Measurements from ENCODE around the gene MBD2.

Gene MBD2

DNA sequence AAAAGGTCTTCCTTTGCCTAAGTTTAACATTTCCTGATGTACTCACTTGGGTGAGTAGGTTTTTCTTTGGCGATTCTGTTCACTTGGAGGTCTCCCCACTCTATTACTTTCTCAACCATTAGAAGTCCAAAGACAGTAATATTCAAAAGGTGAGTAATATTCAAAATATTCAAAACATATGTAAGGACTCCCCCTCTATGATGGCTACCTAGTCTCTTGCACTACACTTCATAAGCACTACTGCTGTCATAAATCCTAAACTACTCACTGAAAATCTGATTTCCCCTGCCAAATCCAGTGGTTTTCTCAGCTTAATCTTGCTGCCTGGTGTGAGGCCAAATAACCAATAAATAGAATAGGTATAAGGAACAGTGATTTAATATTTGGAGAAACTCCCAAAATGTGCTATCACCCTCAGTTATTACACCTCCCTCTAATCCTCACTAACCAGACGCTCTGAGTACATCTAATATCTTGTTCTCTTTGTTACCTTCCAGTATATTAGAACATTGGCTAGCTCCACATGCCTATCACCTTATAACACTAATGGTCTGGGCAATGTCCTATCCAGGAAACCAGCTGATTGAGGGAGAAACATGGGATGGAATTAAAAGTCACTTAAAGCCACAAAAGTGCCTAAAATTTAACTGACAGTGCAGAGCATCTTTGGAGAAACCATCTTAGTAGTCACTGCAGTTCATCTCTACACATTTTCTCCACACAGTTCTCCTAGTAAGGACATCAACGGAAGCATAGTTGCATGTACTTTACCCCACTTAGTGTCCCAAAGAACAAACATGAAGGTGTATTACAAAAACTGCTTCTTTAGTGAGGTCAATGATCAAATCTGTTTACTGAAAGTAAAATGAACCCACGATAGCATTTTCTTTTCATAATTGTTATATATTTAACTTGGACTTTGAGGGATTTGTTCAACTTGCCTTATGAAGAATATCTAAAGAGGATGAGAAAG is 54.8 kb downstream of the MBD2 start:
- no peak overlapping the region for H3K4me3 ChIP-seq (ENCODE audit: low read length)
- no peak for DNase-seq (ENCODE audit: low read depth)
- TF ChIP-seq, protein P1, sequence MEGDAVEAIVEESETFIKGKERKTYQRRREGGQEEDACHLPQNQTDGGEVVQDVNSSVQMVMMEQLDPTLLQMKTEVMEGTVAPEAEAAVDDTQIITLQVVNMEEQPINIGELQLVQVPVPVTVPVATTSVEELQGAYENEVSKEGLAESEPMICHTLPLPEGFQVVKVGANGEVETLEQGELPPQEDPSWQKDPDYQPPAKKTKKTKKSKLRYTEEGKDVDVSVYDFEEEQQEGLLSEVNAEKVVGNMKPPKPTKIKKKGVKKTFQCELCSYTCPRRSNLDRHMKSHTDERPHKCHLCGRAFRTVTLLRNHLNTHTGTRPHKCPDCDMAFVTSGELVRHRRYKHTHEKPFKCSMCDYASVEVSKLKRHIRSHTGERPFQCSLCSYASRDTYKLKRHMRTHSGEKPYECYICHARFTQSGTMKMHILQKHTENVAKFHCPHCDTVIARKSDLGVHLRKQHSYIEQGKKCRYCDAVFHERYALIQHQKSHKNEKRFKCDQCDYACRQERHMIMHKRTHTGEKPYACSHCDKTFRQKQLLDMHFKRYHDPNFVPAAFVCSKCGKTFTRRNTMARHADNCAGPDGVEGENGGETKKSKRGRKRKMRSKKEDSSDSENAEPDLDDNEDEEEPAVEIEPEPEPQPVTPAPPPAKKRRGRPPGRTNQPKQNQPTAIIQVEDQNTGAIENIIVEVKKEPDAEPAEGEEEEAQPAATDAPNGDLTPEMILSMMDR (IDR thresholded peaks at IDR 0.05; ENCODE audit: insufficient read depth, low read depth, low read length, missing control alignments): no peak

DNA sequence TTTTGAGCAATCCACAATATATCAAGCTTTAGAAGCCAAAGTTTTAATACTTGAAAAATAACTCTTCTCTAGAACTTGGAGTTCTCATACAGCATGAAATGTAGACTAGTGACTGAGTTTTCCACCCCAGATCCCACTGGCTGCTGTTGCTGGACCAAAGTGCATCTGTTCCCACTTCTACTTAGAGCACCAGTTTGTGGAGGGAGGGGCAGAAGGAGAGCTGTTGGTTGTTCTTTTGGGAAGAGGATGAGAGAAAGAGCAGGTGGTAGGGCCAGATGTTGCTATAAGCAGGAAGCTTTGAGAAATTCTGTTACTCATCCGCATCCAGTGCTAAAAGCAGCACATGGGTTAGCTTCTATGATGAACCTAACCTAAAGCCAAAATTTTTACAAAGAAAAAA is 59.0 kb downstream of the MBD2 start:
- DNase-seq (ENCODE audit: low read depth): no peak

DNA sequence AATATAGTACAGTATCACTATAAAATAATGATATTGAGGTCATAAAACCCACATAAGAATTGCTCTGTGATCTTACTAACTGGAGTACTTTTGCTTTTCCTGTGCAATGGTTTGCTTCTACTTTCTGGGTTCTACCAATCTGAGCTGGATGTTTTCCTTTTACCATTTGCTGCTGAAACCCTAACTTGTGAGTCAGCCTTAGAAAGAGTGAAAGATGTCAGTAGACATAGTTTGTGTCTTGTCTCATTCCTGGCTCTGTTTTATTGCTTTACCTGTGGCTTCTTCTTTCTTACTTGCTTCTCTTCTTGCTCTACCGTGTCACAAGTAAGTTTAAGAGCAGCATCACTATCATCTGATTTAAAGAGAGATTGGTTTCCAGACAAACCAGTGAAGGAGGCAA is 61.0 kb downstream of the MBD2 start:
- no peak overlapping the region for H3K4me3 ChIP-seq (ENCODE audit: low read length)
- DNase-seq (ENCODE audit: low read depth): peak; percentile 34
- TF ChIP-seq, protein P1 (IDR thresholded peaks at IDR 0.05; ENCODE audit: insufficient read depth, low read depth, low read length, missing control alignments): no peak

More for the DNA sequence above, 59.0 kb downstream of the MBD2 start:
- no peak overlapping the region for H3K4me3 ChIP-seq (ENCODE audit: low read length)
- TF ChIP-seq, protein P1 (IDR thresholded peaks at IDR 0.05; ENCODE audit: insufficient read depth, low read depth, low read length, missing control alignments): no peak

DNA sequence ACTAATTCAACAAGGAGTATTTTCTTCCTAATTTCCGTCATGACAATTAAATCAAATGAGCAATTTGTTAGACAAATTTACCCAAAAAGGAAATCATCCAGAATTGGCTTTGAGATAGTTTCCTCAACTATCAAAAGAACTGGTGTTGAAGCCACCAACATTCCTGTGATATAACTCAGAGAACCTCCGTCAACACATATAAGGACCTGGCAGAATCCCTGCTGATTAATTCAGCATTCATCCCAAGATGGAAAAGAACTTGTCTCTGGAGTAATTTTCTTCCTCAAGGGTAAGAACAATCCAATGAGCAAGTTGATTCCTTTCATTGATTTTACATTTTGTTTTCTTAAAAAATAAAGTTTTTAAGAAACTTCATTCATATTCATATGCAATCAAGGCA is 62.0 kb downstream of the MBD2 start:
- DNase-seq (ENCODE audit: low read depth): peak; percentile 71
- no peak overlapping the region for H3K4me3 ChIP-seq (ENCODE audit: low read length)
- TF ChIP-seq, protein P1 (IDR thresholded peaks at IDR 0.05; ENCODE audit: insufficient read depth, low read depth, low read length, missing control alignments): no peak

DNA sequence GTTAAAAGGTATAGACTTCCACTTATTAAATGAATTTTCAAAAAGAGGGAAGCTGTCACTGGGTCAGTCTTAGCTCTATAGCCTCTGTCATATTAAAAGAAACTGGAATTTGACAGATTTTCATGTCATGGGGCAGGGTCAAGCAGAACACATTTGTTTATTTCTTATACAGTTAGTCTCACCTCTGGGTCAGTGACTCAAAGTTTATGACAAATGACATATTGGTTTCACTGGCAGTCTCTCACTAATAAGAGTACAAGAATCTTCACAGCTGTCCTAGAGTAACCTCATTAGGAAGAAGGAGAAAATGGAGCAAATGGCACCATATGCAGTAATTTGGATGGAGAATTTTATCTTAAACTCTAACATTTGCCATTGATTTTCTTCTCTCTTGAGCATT is 63.2 kb downstream of the MBD2 start:
- no peak for DNase-seq (ENCODE audit: low read depth)
- H3K4me3 ChIP-seq (ENCODE audit: low read length): no peak overlapping the region
- TF ChIP-seq, protein P1 (IDR thresholded peaks at IDR 0.05; ENCODE audit: insufficient read depth, low read depth, low read length, missing control alignments): no peak

DNA sequence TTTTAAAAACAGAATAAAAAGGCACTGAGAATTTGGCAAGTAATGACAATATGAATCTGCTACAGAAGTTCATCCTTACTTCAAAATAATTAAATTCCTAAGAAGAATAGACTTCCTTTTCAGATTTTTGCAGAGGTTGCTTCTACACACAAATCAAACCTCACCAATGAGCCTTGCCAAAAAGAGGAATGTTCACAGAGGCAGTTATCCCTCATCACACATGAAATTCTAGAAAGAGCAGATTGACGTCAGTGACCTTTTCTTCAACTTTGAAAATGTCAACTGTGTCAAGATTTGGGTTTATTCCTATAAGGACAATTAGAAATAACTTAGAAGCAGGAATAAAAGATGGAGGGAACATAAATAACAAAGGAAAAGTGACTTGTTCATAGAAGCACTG is 64.6 kb downstream of the MBD2 start:
- TF ChIP-seq, protein P1 (IDR thresholded peaks at IDR 0.05; ENCODE audit: insufficient read depth, low read depth, low read length, missing control alignments): no peak
- DNase-seq (ENCODE audit: low read depth): no peak
- no peak overlapping the region for H3K4me3 ChIP-seq (ENCODE audit: low read length)
